Vagina (tissue), 2 donors: ENCODE data around the gene RNASE1. TPM values are rescaled to one million over a fixed set of nuclear protein-coding genes. Genes with fewer than 3 reads are reported as not detected.

ENCODE experiments used
- DNase-seq, 2 donors: peaks; one replicate each; pipeline ENCODE4 v3.0.0-alpha.2; 2017; ENCODE audit errors: extremely low spot score in 2 of 2
- H3K27ac ChIP-seq: fragments of 200-600 bp; sonication (generic); one replicate; pipeline ENCODE4 v1.5.1; 2019
- H3K27me3 ChIP-seq: fragments of 200-600 bp; sonication (generic); one replicate; pipeline ENCODE4 v1.5.1; 2019
- H3K36me3 ChIP-seq, 2 donors: fragments of 200-600 bp; sonication (generic); one replicate each; pipeline ENCODE4 v1.5.1; 2017 to 2019
- H3K4me1 ChIP-seq: fragments of 200-600 bp; sonication (generic); one replicate; pipeline ENCODE4 v1.5.1; 2019
- H3K4me3 ChIP-seq, 2 donors: fragments of 200-600 bp; sonication (generic); 1 replicate in 1 of 2; 2 replicates in 1 of 2; pipeline ENCODE4 v1.5.1; 2016 to 2019
- H3K9me3 ChIP-seq: fragments of 200-600 bp; sonication (generic); one replicate; pipeline ENCODE4 v1.5.1; 2019
- CTCF ChIP-seq, 3 experiments: fragments of 450-650 bp in 2 of 3; fragments of 200-600 bp in 1 of 3; sonication (generic) in 1 of 3; IDR thresholded peaks; one replicate each; pipeline ENCODE4 v1.5.1; 2017 to 2019; ENCODE audit warnings: antibody characterized with exemption in 3 of 3, mild to moderate bottlenecking in 2 of 3, moderate library complexity in 2 of 3
- POLR2A ChIP-seq, 2 donors: fragments of 450-650 bp; IDR thresholded peaks; one replicate each; pipeline ENCODE4 v1.6.1; 2017; ENCODE audit warnings: antibody characterized with exemption in 2 of 2, mild to moderate bottlenecking in 2 of 2, moderate library complexity in 2 of 2
- POLR2AphosphoS5 ChIP-seq, 2 donors: sonication (generic); formaldehyde crosslinking; IDR thresholded peaks; one replicate each; pipeline ENCODE4 v1.9.0; 2017; ENCODE audit warnings: antibody characterized with exemption in 2 of 2, mild to moderate bottlenecking in 2 of 2, low read depth in 1 of 2; ENCODE audit not compliant: insufficient read depth in 1 of 2
- intact Hi-C: fragments of 100-400 bp; cut with DNase I; formaldehyde crosslinking; loops from one replicate; pipeline ENCODE4 v1.15.1; 2023
- total RNA-seq: library from RNA; depleted of rRNA; stranded (reverse); fragments of >200 nt; gene quantifications from one replicate; pipeline ENCODE4 v1.2.3, GENCODE V29; 2016

RNASE1 gene
- total RNA-seq, 1 donor from 2014 or later, result 174 TPM

- Histone ChIP-seq H3K36me3 (no peaks in the 10 kb centered on the region), H3K4me3 (no peak overlapping the region), H3K27ac (no peak overlapping the region), H3K9me3 (no peaks in the 10 kb centered on the region), H3K27me3 (no peaks in the 10 kb centered on the region), H3K4me1 (no peaks in the 10 kb centered on the region)
- no peak for DNase-seq
- TF ChIP-seq POLR2A (IDR thresholded peaks at IDR 0.05), result no peak
- TF ChIP-seq POLR2AphosphoS5 (IDR thresholded peaks at IDR 0.05; ENCODE audit: insufficient read depth in 1 of 2, low read depth in 1 of 2), result no peak
- no peak for TF ChIP-seq CTCF (IDR thresholded peaks at IDR 0.05)
- intact Hi-C loops, result no loop called here
Observed at GRCh38 chr14:20791597-20791996, 11.0 kb downstream of the RNASE1 start.

GRCh38 chr14:20791187-20791586 lies 11.5 kb downstream of the RNASE1 start:
- no peak for TF ChIP-seq CTCF (IDR thresholded peaks at IDR 0.05)
- TF ChIP-seq POLR2AphosphoS5 (IDR thresholded peaks at IDR 0.05; ENCODE audit: insufficient read depth in 1 of 2, low read depth in 1 of 2), result no peak
- no peak for TF ChIP-seq POLR2A (IDR thresholded peaks at IDR 0.05)
- intact Hi-C loops, result no loop called here
- no peaks in the 10 kb centered on the region for H3K4me1 ChIP-seq
- no peaks in the 10 kb centered on the region for H3K36me3 ChIP-seq
- no peak overlapping the region for H3K4me3 ChIP-seq
- H3K27ac ChIP-seq, result no peak overlapping the region
- H3K27me3 ChIP-seq, result no peaks in the 10 kb centered on the region
- no peaks in the 10 kb centered on the region for H3K9me3 ChIP-seq
- DNase-seq, result no peak

GRCh38 chr14:20790464-20791116 lies 12.1 kb downstream of the RNASE1 start:
- DNase-seq, result no peak
- H3K27ac ChIP-seq, result no peak overlapping the region
- H3K4me1 ChIP-seq, result no peaks in the 10 kb centered on the region
- H3K36me3 ChIP-seq, result no peaks in the 10 kb centered on the region
- no peaks in the 10 kb centered on the region for H3K27me3 ChIP-seq
- no peak overlapping the region for H3K4me3 ChIP-seq
- TF ChIP-seq POLR2A (IDR thresholded peaks at IDR 0.05) (no peak), CTCF (IDR thresholded peaks at IDR 0.05) (no peak), POLR2AphosphoS5 (IDR thresholded peaks at IDR 0.05; ENCODE audit: insufficient read depth in 1 of 2, low read depth in 1 of 2) (no peak)
- H3K9me3 ChIP-seq, result no peaks in the 10 kb centered on the region
- intact Hi-C loops, result no loop called here

GRCh38 chr14:20789230-20789813 lies 13.3 kb downstream of the RNASE1 start:
- H3K9me3 ChIP-seq, result no peaks in the 10 kb centered on the region
- H3K36me3 ChIP-seq, result no peaks in the 10 kb centered on the region
- H3K27ac ChIP-seq, result no peak overlapping the region
- no peak for DNase-seq
- H3K27me3 ChIP-seq, result no peaks in the 10 kb centered on the region
- intact Hi-C loops, result no loop called here
- H3K4me1 ChIP-seq, result no peaks in the 10 kb centered on the region
- TF ChIP-seq POLR2A (IDR thresholded peaks at IDR 0.05), result no peak
- TF ChIP-seq CTCF (IDR thresholded peaks at IDR 0.05), result no peak
- TF ChIP-seq POLR2AphosphoS5 (IDR thresholded peaks at IDR 0.05; ENCODE audit: insufficient read depth in 1 of 2, low read depth in 1 of 2), result no peak
- no peak overlapping the region for H3K4me3 ChIP-seq

- no peak for DNase-seq
- Histone ChIP-seq H3K9me3 (no peaks in the 10 kb centered on the region), H3K4me3 (no peak overlapping the region), H3K36me3 (no peaks in the 10 kb centered on the region), H3K27me3 (no peaks in the 10 kb centered on the region), H3K4me1 (no peaks in the 10 kb centered on the region), H3K27ac (no peak overlapping the region)
- TF ChIP-seq CTCF (IDR thresholded peaks at IDR 0.05) (no peak), POLR2A (IDR thresholded peaks at IDR 0.05) (no peak), POLR2AphosphoS5 (IDR thresholded peaks at IDR 0.05; ENCODE audit: insufficient read depth in 1 of 2, low read depth in 1 of 2) (no peak)
- intact Hi-C loops, result no loop called here
Observed at GRCh38 chr14:20787025-20787424, 15.6 kb downstream of the RNASE1 start.
